GM21390 (cell line): ENCODE results near the gene CLEC9A.

Source experiments
- ATAC-seq: cut with Tn5 transposase; IDR thresholded peaks from one replicate; pipeline ENCODE4 v1.9.1; 2021; ENCODE audit not compliant: unreplicated experiment

Gene CLEC9A

DNA sequence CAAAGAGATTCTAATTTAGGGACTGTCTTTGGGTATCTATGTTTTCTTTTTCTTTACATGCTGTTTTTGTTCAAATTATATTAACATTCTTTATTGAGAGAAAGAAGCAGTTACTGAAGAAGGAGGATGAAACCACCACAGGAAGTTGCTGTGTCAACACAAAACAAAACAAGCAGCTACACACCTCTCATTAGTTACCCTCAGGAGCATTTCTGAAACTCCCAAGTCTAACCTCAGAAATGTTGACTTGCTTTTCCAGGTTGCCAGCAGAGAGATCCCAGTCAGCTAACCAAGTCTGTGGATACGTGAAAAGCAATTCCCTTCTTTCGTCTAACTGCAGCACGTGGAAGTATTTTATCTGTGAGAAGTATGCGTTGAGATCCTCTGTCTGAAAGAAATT lies 34.8 kb downstream of the CLEC9A start:
- no peak for ATAC-seq

DNA sequence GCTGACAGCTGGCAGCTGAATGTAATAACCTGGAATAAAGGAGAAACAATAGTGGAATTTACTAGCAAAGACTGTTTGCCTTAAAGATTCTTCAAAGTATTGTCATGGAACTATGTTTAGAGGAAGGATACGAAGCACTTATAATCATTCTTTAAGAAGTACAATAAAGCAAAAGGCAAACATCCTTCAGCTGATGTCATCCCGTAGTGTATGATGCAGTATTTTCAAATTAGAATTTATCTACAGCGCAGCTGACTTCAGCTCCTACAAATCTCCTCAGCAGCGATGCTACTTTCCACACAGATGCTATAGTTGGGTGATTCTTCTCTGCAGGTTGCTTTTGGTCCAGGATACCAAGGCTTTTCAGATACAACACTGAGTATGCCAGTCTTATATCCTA lies 36.8 kb downstream of the CLEC9A start:
- ATAC-seq = no peak

DNA sequence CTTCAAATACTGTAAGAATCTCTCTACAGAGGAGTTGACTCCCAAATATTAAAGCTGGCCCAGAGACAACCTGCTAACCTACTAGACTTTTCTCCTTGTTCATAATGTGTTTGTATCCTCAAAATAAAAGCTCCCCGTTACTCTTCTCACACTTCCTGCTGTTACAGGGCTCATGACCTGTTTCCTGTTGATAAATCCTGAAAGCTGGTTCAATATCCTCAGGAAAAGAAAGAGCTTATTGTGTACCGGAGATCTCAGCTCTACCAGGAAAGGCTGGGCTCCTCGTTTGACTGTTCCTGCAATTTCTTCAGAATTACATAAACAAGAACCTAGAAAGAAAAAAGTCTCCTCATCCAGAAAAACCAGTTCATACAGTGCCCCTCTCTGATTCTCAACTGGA lies 37.5 kb downstream of the CLEC9A start:
- no peak for ATAC-seq

DNA sequence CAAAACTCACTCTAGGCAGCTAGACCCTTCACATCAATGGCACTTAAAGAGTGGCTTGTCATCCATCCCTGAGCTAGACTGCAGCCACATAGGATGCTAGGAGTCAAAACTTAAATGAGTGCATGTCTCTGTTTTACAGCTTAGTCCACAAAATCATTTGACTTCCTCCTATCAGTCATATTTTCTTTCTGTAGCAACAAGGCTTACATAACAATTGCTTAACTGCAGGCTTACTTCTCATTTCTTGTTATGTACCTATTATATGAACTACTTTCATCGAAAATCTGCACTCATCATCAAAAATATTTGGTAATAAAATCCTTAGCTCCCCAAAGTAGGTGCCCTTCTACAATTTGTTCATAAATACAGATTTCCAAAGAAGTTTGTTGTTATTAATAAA lies 38.2 kb downstream of the CLEC9A start:
- ATAC-seq = no peak

DNA sequence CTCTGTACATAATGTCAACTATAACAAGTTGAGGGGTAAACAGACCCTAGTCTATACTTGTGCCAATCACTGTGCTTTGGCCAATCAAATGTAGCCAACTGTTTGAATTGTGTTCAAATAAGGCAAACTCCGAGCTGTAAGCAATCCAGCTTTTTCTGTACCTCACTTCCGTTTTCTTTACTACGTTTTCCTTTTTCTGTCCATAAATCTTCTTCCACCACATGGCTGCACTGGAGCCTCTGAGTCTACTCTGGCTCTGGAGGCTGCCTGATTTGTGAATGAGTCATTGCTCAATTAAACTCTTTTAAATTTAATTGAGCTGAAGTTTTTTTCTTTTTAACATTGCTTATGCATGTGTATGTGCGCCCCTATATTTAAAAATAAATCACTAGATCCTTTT lies 38.6 kb downstream of the CLEC9A start:
- ATAC-seq = no peak

DNA sequence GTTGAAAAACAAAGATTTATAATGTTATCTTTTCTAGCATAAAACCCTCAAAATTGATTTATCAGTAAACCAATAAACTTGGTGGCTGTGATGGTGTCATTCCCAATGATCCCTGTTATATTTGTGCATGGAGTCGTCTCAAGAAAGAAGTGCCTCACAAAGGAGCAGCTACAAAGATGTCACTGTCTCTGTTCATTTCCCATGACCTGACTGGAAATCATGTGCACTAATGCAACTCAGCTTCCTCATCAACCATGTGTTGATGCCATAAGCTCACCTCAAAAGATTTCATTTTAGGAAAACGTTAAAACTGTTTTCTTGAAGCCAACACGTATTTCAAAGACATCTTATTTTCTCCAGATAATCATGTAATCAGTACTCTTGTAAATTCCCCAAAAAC lies 39.5 kb downstream of the CLEC9A start:
- ATAC-seq = no peak

DNA sequence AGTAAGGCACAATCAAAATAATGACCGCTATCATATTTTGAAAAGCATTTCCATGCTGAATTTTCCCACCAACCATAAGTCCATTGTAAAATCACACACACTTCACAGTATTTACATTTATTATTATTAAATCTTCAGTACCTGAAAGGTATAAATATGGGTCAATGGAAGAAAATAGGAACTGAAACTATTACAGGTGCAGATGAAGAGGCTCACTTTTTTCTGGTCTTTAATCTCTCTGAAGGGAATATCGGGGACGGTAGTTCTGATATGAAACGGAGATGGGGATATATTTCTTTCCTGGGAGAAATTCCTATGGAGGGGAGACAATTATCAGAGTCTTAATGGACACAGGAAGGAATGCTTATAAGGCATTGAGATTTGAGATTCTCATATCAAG lies 39.9 kb downstream of the CLEC9A start:
- no peak for ATAC-seq

DNA sequence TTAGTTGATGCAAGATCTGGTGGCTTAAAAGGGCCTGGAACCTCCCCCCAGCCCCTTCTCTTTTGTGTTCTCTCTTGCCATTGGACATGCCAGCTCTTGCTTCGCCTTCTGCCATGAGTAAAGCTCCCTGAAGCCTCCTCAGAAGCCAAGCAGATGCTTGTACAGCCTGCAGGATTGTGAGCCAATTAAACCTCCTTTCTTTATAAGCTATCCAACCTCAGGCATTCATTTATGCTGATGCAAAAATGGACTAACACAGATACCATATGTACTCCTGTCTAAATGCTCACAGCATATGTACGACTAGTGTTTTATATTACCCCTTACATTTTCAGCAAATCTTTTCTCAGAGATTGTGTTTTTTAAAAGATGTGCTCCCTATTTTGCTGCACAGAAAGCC lies 41.6 kb downstream of the CLEC9A start:
- ATAC-seq = no peak

DNA sequence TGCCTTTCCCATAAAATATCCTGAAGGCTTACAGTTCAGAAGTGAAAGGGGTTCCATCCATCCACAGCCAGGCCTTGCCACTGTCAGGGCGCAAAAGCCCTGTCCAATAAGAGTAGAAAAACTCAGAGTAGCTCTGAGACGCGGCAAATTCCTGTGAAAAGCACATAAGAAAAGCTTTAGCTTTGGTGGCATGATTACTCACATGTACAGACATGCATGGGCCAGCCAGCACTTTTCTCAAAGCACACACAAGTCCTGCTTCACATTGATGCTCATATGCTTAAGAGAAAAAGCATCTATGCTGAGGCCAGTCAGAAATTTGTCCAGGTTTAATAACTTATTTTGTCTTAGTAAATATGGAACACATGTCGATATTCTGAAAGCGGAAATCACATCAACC lies 42.8 kb downstream of the CLEC9A start:
- no peak for ATAC-seq

DNA sequence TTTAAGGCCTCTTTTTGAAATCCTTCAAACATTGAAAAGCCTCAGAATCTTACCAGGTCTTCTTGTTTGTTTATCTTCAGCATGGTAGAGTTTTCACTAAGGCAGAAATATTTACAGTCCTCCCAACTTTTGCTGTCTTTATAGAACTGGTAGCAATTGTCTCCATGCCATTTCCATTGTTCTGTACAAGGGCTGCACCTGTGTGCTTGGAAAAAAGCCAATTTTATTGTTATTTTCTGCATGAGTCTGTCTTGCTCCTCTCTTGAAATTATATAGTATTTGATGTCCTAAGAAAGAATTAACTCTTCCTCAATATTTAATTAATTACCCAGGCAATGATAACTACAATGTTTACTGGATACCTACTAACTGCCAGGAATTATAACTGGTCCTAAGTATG lies 45.0 kb downstream of the CLEC9A start:
- no peak for ATAC-seq

DNA sequence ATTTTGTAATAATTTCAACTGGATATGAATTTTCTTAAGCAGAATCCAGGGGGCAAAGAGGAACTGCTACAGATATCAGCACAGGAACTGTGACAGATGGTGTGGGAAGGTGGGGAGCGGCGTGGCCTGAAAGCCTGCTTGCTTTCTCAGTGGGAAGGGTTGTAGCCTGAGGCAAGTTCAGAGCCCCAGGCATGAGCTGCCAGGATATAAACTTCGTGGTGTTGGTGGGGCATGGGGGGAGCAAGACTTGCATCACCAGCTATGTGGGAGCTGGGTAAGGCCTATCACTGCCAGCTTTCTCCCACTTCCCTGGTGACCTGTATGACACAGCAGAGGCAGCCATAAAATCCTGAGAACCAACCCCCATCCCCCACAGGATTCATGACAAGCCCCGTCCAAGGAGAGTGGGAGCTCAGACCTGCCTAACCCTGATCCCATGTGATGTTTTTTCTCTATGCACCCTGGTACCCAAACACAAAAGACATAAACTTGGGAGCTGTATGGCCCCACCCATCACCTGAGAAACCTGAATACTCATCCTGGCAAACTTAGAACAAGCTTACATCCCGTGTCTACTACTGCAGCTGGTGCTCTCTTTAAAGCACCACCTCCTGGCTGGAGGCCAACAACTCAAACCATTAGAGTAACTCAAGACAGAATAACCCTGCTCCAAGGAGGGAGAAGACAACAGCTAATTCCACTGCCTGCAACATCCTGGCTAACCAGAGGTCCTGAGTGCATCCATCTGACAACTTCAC lies 51.8 kb downstream of the CLEC9A start:
- ATAC-seq = no peak

DNA sequence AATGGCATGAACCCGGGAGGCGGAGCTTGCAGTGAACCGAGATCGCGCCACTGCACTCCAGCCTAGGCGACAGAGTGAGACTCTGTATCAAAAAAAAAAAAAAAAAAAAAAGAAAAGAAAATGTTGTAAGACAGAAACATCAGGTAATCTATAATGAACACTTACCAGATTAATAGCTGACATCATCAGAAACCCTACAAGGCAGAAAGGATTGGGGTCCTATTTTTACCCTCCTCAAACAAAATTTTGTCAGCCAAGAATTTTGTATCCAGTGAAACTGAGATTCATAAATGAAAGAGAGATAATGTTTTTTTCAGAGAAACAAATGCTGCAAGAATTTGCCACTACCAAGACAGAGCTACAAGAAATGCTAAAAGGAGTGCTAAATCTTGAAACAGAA lies 54.3 kb downstream of the CLEC9A start:
- ATAC-seq = no peak

DNA sequence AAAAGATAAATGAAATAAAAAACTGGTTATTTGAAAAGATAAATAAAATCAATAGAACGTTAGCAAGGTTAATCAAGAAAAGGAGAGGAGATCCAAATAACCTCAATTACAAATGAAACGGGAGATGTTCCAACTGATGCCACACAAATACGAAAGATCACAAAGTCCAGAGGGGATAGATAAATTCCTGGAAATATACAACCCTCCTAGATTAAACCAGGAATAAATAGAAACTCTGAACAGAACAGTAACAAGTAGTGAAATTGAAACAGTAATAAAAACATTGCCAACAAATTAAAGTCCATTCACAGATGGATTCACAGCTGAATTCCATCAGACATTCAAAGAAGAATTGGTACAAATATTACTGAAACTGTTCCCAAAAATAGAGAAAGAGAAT lies 55.9 kb downstream of the CLEC9A start:
- ATAC-seq = no peak

DNA sequence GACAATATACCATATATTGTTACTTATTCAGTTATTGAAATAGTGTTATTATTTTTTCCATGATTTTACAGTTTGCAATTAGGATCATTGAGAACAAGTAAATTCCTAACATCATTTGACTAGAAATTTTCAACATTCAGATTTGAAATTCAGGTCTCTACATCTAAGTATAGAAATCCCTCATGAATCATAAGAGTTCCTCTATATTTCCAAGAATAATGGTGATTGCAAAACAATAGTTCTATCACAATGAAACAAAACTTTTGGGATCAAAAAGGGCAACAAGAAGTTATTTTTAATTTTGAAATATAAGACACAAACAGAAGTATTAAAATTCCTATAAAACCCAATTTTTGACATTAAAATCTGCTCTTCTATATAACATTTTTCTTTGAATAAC lies 57.5 kb downstream of the CLEC9A start:
- ATAC-seq = no peak

DNA sequence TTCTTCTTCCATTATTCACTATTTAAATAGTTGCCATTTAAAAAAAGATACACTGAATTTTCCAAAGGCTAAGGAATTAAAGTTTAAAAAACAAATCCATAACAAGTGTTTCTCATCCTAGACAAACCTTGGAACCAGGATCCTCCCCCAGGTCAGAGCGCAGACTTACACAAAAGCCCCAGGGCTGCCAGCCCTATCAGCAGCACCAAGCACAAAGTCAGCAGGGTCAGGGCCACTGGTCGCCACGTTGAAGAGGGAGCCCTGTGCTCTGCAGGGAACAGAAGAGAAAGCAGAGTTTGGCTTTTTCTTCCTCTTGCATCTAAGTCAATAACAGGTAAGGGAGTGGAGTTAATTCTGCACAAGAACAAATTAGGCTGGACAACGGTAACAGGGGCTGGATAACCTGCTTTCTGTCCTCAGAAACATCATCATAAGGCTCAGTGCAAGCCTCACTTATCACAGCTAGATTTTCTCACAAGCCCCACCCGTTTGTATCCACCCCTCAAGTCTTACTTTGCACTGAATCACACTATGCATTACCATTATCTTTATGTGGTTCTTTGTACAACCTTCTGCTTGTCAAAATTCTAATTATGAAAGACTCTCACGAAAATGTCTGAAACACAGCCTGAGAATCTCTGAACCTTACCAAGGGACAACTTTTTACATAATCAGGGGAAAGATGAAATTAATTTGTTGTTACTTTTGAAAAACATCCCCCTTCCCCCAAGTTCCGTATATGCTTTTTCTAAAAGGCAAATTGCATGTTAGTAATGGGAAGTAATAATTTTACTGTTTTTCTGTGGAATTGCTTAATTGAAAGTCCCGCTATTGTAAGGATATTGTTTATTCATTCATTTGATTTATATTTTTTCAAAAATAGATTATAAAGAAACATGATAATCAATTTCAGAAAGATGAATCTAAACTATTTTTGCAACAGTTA lies 58.7 kb downstream of the CLEC9A start:
- ATAC-seq = no peak

DNA sequence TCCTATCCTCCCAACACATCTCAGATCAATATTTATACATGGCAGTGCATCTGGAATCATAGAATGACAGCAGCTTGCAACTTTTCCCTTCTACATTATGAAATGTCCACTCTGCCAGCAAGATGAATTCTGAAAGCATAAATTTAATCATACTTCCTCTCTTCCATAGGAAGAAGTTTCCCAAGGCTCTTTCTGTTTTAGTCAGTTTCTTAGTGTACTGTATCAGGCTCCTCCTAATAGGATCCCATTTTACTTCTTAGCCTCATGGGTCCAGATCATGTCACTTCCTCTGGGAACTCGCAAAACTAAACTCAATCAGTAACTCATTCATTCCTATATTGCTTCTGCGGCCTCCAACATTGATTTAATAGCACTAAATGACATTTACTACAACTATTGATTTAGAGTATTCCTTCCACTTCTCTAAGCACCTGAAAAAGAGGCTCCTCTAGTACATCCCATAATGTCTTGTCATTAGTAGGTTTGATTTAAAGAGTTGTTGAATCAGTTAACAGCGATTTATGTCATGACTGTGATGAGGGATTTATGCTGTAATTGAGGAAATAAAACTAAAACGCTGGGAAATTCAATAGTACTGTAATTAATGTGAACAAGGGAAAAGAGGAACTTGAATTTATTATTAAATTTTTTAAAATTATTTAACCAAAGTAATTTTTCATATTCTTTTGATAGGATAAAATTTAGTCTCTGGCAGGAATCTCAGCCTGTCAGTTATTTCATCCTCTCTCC lies 64.3 kb downstream of the CLEC9A start:
- no peak for ATAC-seq

DNA sequence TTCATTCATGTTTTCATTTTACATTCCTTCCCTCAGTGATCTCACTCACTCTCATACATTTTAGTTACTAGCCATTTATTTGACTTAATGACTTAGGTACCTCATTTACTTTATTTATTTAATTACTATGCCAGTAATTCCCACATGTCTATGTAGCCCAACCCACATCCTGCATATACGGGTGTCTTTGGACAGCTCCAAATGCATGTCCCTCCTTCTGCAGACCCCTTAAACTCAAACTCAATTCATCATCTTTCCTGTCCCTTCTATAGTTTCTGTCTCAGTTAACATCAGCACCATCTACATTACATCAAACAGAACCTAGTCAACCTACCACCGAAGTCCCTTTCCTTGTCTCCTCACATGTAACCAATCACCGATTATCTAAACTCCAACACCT lies 65.5 kb downstream of the CLEC9A start:
- ATAC-seq = no peak

DNA sequence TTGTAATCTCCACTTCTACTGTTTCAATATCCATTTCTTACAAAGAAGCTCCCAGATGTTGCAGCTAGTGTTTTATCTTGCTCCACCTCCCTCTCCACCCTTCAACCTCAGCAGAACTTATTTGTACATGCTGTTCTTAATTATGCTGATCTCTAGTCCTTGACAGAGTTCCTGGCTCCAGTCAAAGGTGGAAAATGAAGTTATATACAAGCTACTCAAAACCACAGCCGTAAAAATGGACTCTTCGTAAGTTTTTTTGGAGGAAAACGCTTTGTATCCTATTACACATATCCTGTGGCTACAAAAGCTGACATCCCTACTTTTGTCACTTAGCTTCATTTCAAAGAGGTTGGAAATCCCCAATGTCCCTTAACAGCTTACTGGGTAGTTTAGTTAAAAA lies 67.0 kb downstream of the CLEC9A start:
- ATAC-seq = no peak

DNA sequence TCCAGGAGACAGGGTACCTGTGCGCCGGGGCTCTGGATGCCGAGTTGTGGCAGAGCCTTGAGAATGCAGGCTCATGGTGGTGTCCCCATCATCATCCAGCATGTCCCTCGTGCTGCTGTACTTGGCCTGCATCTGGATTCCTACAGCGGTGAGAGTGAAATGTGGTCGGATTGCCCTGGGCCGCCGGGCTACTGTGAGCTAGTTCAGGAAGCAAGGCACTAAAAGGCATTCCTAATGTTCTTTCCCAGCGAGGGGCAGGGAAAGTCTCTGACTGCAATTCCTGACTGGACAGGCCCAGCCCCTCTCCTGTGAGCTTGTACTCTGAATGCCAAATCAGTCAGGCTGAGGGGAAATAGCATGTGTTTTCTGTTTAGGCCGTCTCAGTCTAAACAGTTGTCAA lies 68.3 kb downstream of the CLEC9A start, which contains the start of gene CLEC1A:
TSS of gene CLEC1A (minus strand) at position 195 of the 400 bp plus-strand sequence. CDS start at position 132, 63 bp downstream.
- ATAC-seq = no peak

DNA sequence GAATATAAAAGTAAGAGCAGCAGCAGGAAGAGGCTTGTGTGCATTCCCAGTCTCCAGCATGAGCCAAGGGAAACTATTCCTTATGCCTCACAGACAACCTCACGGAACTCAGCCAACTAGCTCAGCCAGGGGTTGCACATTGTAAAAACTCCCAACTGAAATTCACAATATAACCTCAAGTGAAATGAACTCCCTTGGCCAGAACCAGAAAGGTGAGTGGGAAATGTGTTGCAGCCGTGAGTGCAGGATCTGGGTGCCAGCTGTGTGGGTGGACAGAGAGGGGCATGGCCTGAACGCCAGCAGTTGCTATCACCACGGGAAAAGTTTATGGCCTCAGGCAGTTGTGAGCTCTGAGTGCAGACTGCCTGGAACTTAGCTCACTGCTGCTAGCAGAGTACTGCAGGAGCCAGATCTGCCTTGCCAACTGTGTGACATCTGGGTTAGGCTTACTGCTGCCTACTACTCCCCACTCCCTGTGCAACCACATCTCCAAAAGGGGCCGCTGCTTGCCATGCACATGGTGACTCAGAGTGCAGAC lies 70.6 kb downstream of the CLEC9A start:
- no peak for ATAC-seq

DNA sequence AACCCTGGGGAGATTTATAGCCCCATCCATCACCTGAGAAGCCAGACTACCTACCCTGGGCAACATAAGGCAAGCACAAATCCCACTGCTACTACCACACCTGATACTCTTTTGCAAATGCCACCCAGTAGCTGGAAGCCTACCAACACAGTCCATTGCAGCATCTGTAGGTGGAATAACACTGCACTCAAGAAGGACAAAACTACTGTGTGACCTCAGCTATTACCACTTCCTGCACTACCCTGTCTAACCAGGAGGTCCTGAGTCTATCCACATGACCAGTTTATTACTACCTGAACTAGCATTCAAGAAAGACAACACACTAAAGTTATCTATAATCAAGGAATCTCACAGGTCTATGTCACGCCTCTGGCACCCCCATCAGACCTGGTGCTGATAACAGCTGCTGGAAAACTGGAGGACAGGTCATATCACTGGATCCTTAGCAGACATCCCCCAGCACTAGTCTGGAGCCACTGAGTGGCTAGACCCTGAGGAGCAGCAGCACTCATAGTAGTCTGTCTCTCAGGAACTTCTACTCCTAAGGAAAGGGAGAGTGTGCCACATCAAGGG lies 71.3 kb downstream of the CLEC9A start:
- no peak for ATAC-seq
